COLO829 (cell line): ENCODE results near the gene FAS.
A peak's percentile ranks its signal among the peaks of the same experiment; 100 is the strongest.

ENCODE experiments used
- DNase-seq: peaks from one replicate; pipeline ENCODE4 v3.0.0; 2012; ENCODE audit warnings: low spot score

FAS gene

GRCh38 chr10:88971221-88972061 is 19.2 kb upstream of the FAS start:
- no peak for DNase-seq

GRCh38 chr10:88974012-88974411 is 16.6 kb upstream of the FAS start:
- DNase-seq = no peak

DNA sequence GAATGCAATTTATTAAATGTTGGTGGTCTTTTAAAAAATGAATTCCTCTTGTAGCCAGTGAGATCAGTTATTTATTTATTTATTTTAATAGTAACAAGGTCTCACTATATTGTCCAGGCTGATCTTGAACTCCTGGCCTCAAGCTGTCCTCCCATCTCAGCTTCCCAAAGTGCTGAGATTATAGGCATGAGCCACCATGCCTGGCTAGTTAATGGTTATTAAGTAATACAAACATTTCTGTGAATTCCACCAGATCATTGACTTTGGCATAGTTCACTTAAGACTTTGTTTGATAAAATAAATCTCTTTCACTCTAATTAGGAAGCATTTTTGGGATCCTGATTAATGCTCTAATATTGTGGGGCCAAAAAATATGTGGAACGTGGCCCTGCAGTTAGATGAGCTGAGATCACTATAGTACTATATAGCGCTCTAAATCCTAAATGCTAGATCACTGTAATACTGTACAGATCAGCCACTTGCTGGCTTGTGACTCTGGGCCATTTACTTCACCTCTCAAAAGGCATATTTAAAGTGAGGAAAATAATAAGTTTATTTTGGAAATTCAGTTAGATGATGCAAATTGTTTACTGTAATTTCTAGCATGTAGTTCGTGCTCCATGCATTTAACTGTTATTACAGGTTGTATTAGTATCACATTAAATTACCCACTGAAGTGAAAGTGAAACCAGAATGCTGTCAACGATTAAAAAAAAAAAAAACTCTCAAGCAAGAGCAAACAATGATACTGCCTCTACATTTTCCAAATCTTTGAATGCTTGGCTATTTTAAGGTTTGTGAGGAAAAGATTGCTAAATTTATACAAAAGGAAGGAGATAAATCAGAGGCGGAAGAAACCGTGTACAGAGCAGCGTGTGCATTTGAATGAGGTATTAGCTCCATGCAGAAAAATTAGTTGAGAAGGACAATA is 15.9 kb upstream of the FAS start:
- DNase-seq = no peak

DNA sequence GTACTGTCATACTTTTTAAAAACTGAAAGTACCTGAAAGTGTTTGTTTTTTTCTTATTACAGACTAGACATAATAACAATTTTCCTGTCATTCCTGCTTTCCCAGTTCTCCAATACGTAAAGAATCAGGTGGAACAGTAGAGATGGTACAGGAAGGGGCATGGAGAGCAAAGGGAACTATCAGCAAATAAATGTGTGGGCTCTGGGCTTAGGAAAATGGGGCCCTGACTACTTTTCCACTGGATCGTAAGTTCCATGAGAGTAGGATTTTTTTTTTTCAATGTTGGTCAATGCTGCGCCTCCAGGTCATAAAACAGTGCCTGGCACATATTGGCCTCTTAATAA is 15.2 kb upstream of the FAS start:
- DNase-seq = no peak

GRCh38 chr10:88978463-88978862 is 12.1 kb upstream of the FAS start:
- no peak for DNase-seq

GRCh38 chr10:88979153-88979562 is 11.4 kb upstream of the FAS start:
- peak; percentile 63 for DNase-seq

- DNase-seq = no peak
Observed at GRCh38 chr10:88979603-88980002, 11.0 kb upstream of the FAS start.

- no peak for DNase-seq
Observed at GRCh38 chr10:88980247-88980646, 10.4 kb upstream of the FAS start.

DNA sequence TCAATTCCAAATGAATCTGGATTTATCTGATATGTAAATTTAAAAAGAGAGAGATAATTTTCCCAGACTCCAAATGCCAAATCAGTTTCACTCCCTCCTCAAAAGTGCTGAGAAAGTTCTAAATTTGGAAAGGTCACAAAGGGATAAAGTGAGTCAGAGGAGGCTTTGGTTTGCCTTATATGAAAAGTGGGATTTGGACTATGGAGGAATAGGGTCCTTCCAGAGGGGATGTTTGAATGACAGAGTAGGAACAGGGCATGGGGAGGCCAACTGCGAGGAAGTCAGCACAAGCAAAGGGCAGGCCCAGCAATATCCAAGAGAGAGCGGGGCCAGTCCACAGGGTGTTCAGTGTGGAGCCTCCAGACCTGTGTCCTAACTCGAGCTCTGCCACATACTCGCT is 9.8 kb upstream of the FAS start:
- DNase-seq = no peak

- DNase-seq = no peak
Observed at GRCh38 chr10:88981435-88981834, 9.2 kb upstream of the FAS start.

- no peak for DNase-seq
Observed at GRCh38 chr10:88982366-88982765, 8.2 kb upstream of the FAS start.

- DNase-seq = no peak
Observed at GRCh38 chr10:88983206-88983605, 7.4 kb upstream of the FAS start.

GRCh38 chr10:88983939-88984338 is 6.7 kb upstream of the FAS start:
- no peak for DNase-seq

DNA sequence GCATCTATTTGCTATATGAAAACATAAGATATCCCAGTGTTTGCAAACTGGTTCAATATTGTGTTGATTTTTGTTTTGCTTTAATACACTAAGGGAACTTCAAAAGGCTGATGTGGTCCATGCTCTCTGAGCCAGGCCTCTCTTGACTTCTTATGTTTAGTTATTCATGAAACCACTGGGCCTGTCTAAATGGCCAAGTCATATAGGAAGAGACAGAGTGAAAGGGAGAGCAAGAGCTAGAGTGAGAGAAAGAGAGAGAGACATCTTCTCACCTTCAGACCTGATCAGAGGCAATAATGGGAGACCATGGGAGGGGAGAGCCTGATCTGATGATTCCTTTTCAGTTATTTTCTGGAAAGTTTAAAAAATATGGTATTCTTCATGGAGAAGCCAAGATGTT is 6.1 kb upstream of the FAS start:
- DNase-seq = no peak

DNA sequence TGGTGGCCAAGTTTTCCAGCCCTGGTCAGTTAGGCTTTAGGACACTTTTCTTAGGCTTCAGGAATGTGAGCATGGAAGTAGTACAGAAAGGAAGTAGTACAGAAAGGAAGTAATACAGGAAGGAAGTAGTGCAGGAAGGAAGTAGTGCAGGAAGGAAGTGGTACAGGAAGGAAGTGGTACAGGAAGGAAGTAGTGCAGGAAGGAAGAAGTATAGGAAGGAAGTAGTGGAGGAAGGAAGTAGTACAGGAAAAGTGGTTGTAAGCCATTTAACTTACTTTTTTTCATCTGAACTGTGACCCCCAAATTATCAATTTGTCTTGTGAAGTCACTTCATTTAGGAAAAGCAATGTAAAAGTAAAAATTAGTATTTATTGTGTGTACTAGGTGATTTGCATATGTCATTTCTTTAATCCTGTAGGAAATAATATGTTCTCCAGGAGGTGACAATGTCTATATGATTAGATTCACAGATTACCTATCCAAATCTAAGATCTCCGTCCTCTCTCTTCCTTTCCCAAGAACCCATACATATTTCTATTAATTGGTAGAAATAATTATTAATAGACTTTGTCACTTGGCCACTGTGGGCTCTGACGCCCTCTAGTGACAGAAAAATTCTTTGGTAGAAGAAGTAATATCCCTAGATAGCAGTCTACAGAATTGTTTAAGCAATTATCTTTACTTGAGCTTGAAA is 3.9 kb upstream of the FAS start:
- DNase-seq = peak; percentile 21

- no peak for DNase-seq
Observed at GRCh38 chr10:88987243-88987725, 3.3 kb upstream of the FAS start.

DNA sequence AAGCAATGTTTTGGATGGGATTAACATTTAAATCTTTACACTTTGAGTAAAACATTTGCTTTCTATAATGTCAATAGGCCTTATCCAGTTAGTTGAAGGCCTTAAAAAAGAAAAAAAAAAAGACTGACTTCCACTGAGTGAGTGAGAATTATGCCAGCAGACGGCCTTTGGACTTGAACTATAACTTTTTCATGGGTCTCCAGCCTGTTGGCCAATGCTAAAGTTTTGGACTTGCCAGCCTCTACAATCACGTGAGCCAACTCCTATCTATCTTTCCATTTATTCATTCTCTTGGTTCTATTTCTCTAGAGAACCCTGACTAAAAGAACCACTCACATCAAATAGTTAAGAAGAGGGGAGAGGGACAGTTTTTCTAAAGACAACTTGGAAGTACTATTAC is 2.8 kb upstream of the FAS start:
- no peak for DNase-seq

GRCh38 chr10:88989423-88989822 is 1.2 kb upstream of the FAS start:
- no peak for DNase-seq

DNA sequence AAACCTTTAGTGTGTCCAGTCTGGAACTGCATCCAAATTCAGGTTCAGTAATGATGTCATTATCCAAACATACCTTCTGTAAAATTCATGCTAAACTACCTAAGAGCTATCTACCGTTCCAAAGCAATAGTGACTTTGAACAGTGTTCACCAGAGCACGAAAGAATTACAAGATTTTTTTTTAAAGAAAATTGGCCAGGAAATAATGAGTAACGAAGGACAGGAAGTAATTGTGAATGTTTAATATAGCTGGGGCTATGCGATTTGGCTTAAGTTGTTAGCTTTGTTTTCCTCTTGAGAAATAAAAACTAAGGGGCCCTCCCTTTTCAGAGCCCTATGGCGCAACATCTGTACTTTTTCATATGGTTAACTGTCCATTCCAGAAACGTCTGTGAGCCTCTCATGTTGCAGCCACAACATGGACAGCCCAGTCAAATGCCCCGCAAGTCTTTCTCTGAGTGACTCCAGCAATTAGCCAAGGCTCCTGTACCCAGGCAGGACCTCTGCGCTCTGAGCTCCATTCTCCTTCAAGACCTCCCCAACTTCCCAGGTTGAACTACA is 694 bp upstream of the FAS start:
- no peak for DNase-seq

DNA sequence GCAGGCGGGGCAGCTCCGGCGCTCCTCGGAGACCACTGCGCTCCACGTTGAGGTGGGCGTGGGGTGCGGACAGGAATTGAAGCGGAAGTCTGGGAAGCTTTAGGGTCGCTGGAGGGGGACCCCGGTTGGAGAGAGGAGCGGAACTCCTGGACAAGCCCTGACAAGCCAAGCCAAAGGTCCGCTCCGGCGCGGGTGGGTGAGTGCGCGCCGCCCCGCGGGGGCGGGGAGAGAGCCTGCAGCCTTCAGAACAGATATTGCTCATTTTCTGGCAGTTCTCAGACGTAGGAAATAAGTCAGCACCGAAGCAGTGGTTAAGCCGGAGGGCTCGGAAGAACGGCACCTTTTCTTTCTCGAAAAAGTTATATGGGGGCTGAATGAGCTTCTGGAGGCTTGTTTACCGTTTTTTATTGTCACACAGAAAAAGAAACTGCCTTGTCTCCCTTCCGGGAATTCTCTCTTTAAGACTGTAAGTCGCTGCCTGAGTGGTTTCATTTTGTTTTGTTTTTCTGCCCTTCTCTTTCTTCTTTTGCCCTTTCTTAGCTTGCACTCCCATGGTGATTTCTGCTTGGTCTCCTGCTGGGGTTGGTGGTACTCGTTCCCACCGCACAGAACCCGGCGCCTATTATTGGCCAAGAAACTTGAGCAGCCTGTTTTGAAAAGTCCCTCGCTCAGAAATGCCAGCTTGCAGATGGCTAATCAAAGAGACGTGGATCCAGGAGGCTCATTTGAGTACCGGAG is 732 bp downstream of the FAS start:
- DNase-seq = peak; percentile 19

- no peak for DNase-seq
Observed at GRCh38 chr10:88991899-88992320, 1.3 kb downstream of the FAS start.
